ENCODE data around the gene PMP22.

The PMP22 gene

GRCh38 chr17:15288859-15289258, 23.7 kb upstream of the PMP22 start:
- no peak for DNase-seq (ENCODE audit: low spot score)
- no peak for TF ChIP-seq CTCF (IDR thresholded peaks at IDR 0.05; ENCODE audit: extremely low read depth, missing control alignments)

- no peak for TF ChIP-seq CTCF (IDR thresholded peaks at IDR 0.05; ENCODE audit: extremely low read depth, missing control alignments)
- DNase-seq (ENCODE audit: low spot score), result no peak
Observed at GRCh38 chr17:15287538-15288267, 22.6 kb upstream of the PMP22 start.

GRCh38 chr17:15285466-15285865, 20.3 kb upstream of the PMP22 start:
- TF ChIP-seq CTCF (IDR thresholded peaks at IDR 0.05; ENCODE audit: extremely low read depth, missing control alignments), result no peak
- DNase-seq (ENCODE audit: low spot score), result no peak

DNA sequence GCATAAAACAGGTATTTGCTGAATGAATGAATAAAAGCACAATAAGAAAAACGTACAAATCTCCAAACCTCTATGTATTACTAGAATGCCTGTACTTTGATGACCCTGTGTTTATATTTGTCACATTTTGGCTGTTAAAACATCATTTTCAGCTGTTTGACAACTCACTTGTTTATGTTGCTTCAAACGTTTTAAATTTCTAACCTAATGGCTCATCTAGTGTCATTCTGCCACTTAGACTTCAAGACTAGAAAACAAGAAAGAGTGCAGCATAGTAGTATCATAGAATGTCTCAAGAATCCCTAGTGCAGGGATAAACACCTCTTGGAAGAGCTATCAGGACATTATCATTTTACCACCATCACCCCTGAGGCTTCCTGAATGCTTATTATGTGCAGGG, 19.4 kb upstream of the PMP22 start:
- no peak for DNase-seq (ENCODE audit: low spot score)
- no peak for TF ChIP-seq CTCF (IDR thresholded peaks at IDR 0.05; ENCODE audit: extremely low read depth, missing control alignments)

GRCh38 chr17:15284107-15284506, 19.0 kb upstream of the PMP22 start:
- TF ChIP-seq CTCF (IDR thresholded peaks at IDR 0.05; ENCODE audit: extremely low read depth, missing control alignments), result no peak
- no peak for DNase-seq (ENCODE audit: low spot score)

DNA sequence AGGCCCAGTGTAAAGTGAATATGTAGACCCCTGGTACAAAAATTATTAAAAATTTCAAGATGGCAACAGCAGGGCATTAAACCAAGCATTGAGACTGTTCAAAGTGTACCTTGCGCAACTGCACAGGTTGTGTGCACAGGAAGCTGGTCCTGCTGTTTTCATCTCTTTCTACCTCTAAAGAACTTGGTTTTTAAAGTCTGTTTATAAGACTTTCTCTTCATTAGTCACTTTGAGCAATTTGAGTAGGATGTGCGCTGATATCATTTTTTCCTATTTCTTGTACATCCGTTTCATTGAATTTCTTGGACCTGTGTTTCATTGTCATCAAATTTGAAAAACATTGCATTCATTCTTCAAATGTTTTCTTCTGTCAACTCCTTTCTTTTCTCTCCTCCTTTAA, 16.8 kb upstream of the PMP22 start:
- TF ChIP-seq CTCF (IDR thresholded peaks at IDR 0.05; ENCODE audit: extremely low read depth, missing control alignments), result no peak
- DNase-seq (ENCODE audit: low spot score), result no peak

GRCh38 chr17:15278924-15279477, 13.9 kb upstream of the PMP22 start:
- no peak for DNase-seq (ENCODE audit: low spot score)

More at GRCh38 chr17:15278924-15279477, 13.9 kb upstream of the PMP22 start:
- no peak for TF ChIP-seq CTCF (IDR thresholded peaks at IDR 0.05; ENCODE audit: extremely low read depth, missing control alignments)
